IPS-18a (cell line): ENCODE data around the gene BNIP3.

Experiments used
- H3K27ac ChIP-seq: one replicate; pipeline ENCODE4 v1.5.1; 2013; ENCODE audit warnings: low read length
- H3K27me3 ChIP-seq: one replicate; pipeline ENCODE4 v1.6.1; 2013; ENCODE audit warnings: mild to moderate bottlenecking, low read length; ENCODE audit not compliant: control insufficient read depth, insufficient read depth
- H3K36me3 ChIP-seq: one replicate; pipeline ENCODE4 v1.6.1; 2013; ENCODE audit warnings: low read depth, low read length; ENCODE audit not compliant: control insufficient read depth
- H3K4me1 ChIP-seq: one replicate; pipeline ENCODE4 v1.6.1; 2013; ENCODE audit warnings: low read depth, low read length; ENCODE audit not compliant: control insufficient read depth
- H3K4me3 ChIP-seq: one replicate; pipeline ENCODE4 v1.5.1; 2013; ENCODE audit warnings: low read length
- H3K9ac ChIP-seq: one replicate; pipeline ENCODE4 v1.6.1; 2013; ENCODE audit warnings: mild to moderate bottlenecking, low read length, moderate library complexity
- H3K9me3 ChIP-seq: one replicate; pipeline ENCODE4 v1.6.1; 2013; ENCODE audit warnings: low read depth, low read length; ENCODE audit not compliant: control insufficient read depth

BNIP3 gene

GRCh38 chr10:132016514-132016913 is 34.8 kb upstream of the BNIP3 start:
- H3K4me3 ChIP-seq: no peak overlapping the region
- H3K27ac ChIP-seq: no peak overlapping the region
- H3K9me3 ChIP-seq: no peaks in the 10 kb centered on the region
- H3K27me3 ChIP-seq: no peaks in the 10 kb centered on the region
- H3K4me1 ChIP-seq: peaks cover 6% of the 10 kb centered on the region
- H3K36me3 ChIP-seq: no peaks in the 10 kb centered on the region
- no peak overlapping the region for H3K9ac ChIP-seq

- Histone ChIP-seq H3K9ac (no peak overlapping the region), H3K27me3 (no peaks in the 10 kb centered on the region), H3K4me1 (peaks cover 42% of the 10 kb centered on the region), H3K27ac (no peak overlapping the region), H3K36me3 (no peaks in the 10 kb centered on the region), H3K4me3 (no peak overlapping the region), H3K9me3 (no peaks in the 10 kb centered on the region)
These were observed 29.7 kb upstream of the BNIP3 start for GRCh38 chr10:132011445-132011844.

- no peaks in the 10 kb centered on the region for H3K36me3 ChIP-seq
- H3K9ac ChIP-seq: no peak overlapping the region
- no peak overlapping the region for H3K4me3 ChIP-seq
- H3K27me3 ChIP-seq: no peaks in the 10 kb centered on the region
- no peak overlapping the region for H3K27ac ChIP-seq
- no peaks in the 10 kb centered on the region for H3K9me3 ChIP-seq
- H3K4me1 ChIP-seq: peaks cover 41% of the 10 kb centered on the region
These were observed 29.3 kb upstream of the BNIP3 start for GRCh38 chr10:132011024-132011423.

GRCh38 chr10:132010483-132010882 is 28.8 kb upstream of the BNIP3 start:
- no peaks in the 10 kb centered on the region for H3K9me3 ChIP-seq
- H3K4me3 ChIP-seq: no peak overlapping the region
- H3K9ac ChIP-seq: no peak overlapping the region
- H3K27ac ChIP-seq: no peak overlapping the region
- peaks cover 41% of the 10 kb centered on the region for H3K4me1 ChIP-seq
- H3K36me3 ChIP-seq: no peaks in the 10 kb centered on the region
- H3K27me3 ChIP-seq: no peaks in the 10 kb centered on the region

GRCh38 chr10:132009575-132009974 is 27.9 kb upstream of the BNIP3 start:
- H3K9me3 ChIP-seq: no peaks in the 10 kb centered on the region
- H3K4me1 ChIP-seq: peaks cover 41% of the 10 kb centered on the region

GRCh38 chr10:132007681-132008080 is 26.0 kb upstream of the BNIP3 start:
- Histone ChIP-seq H3K9ac (no peak overlapping the region), H3K36me3 (no peaks in the 10 kb centered on the region), H3K27ac (no peak overlapping the region), H3K4me1 (peaks cover 41% of the 10 kb centered on the region), H3K9me3 (no peaks in the 10 kb centered on the region), H3K27me3 (no peaks in the 10 kb centered on the region), H3K4me3 (no peak overlapping the region)

More at GRCh38 chr10:132009575-132009974, 27.9 kb upstream of the BNIP3 start:
- Histone ChIP-seq H3K36me3 (no peaks in the 10 kb centered on the region), H3K4me3 (peak overlapping the region; percentile 43), H3K27me3 (no peaks in the 10 kb centered on the region), H3K27ac (no peak overlapping the region), H3K9ac (peak overlapping the region; percentile 23)

GRCh38 chr10:132006966-132007365 is 25.2 kb upstream of the BNIP3 start:
- no peaks in the 10 kb centered on the region for H3K9me3 ChIP-seq
- H3K27me3 ChIP-seq: no peaks in the 10 kb centered on the region
- H3K4me3 ChIP-seq: no peak overlapping the region
- H3K36me3 ChIP-seq: no peaks in the 10 kb centered on the region
- H3K9ac ChIP-seq: no peak overlapping the region
- H3K27ac ChIP-seq: no peak overlapping the region
- peaks cover 41% of the 10 kb centered on the region for H3K4me1 ChIP-seq

- no peak overlapping the region for H3K4me3 ChIP-seq
- no peak overlapping the region for H3K9ac ChIP-seq
These were observed 23.4 kb upstream of the BNIP3 start for GRCh38 chr10:132005147-132005546.

GRCh38 chr10:132004052-132004451 is 22.3 kb upstream of the BNIP3 start:
- H3K9ac ChIP-seq: no peak overlapping the region
- no peaks in the 10 kb centered on the region for H3K27me3 ChIP-seq
- H3K9me3 ChIP-seq: no peaks in the 10 kb centered on the region
- H3K27ac ChIP-seq: no peak overlapping the region
- H3K4me1 ChIP-seq: peaks cover 24% of the 10 kb centered on the region
- no peaks in the 10 kb centered on the region for H3K36me3 ChIP-seq
- no peak overlapping the region for H3K4me3 ChIP-seq

More at GRCh38 chr10:132005147-132005546, 23.4 kb upstream of the BNIP3 start:
- H3K27me3 ChIP-seq: no peaks in the 10 kb centered on the region
- no peaks in the 10 kb centered on the region for H3K36me3 ChIP-seq
- no peaks in the 10 kb centered on the region for H3K9me3 ChIP-seq
- peaks cover 35% of the 10 kb centered on the region for H3K4me1 ChIP-seq
- no peak overlapping the region for H3K27ac ChIP-seq

- Histone ChIP-seq H3K9ac (no peak overlapping the region), H3K4me3 (no peak overlapping the region), H3K27me3 (no peaks in the 10 kb centered on the region), H3K36me3 (no peaks in the 10 kb centered on the region), H3K4me1 (peaks cover 21% of the 10 kb centered on the region), H3K27ac (no peak overlapping the region), H3K9me3 (no peaks in the 10 kb centered on the region)
These were observed 21.7 kb upstream of the BNIP3 start for GRCh38 chr10:132003282-132003924.

- no peak overlapping the region for H3K27ac ChIP-seq
- H3K27me3 ChIP-seq: no peaks in the 10 kb centered on the region
- no peak overlapping the region for H3K9ac ChIP-seq
- H3K4me1 ChIP-seq: peaks cover 28% of the 10 kb centered on the region
- H3K9me3 ChIP-seq: no peaks in the 10 kb centered on the region
- H3K4me3 ChIP-seq: no peak overlapping the region
- H3K36me3 ChIP-seq: no peaks in the 10 kb centered on the region
These were observed 20.3 kb upstream of the BNIP3 start for GRCh38 chr10:132002004-132002403.

GRCh38 chr10:132001238-132001972 is 19.7 kb upstream of the BNIP3 start:
- H3K9me3 ChIP-seq: no peaks in the 10 kb centered on the region
- no peaks in the 10 kb centered on the region for H3K27me3 ChIP-seq
- no peak overlapping the region for H3K27ac ChIP-seq
- H3K4me3 ChIP-seq: no peak overlapping the region
- peaks cover 24% of the 10 kb centered on the region for H3K4me1 ChIP-seq
- H3K36me3 ChIP-seq: no peaks in the 10 kb centered on the region
- no peak overlapping the region for H3K9ac ChIP-seq
